HG02759 (cell line): ENCODE data around the gene PPFIA2.
"Not testable (repeated sequence)": the region's sequence is repeated elsewhere in the genome, so short reads cannot be mapped to it uniquely, and the experiment has no call there.

Experiments
- ATAC-seq: cut with Tn5 transposase; IDR thresholded peaks from one replicate; pipeline ENCODE4 v1.9.1; 2021; ENCODE audit warnings: mild to moderate bottlenecking, moderate library complexity; ENCODE audit not compliant: unreplicated experiment

PPFIA2 gene

DNA sequence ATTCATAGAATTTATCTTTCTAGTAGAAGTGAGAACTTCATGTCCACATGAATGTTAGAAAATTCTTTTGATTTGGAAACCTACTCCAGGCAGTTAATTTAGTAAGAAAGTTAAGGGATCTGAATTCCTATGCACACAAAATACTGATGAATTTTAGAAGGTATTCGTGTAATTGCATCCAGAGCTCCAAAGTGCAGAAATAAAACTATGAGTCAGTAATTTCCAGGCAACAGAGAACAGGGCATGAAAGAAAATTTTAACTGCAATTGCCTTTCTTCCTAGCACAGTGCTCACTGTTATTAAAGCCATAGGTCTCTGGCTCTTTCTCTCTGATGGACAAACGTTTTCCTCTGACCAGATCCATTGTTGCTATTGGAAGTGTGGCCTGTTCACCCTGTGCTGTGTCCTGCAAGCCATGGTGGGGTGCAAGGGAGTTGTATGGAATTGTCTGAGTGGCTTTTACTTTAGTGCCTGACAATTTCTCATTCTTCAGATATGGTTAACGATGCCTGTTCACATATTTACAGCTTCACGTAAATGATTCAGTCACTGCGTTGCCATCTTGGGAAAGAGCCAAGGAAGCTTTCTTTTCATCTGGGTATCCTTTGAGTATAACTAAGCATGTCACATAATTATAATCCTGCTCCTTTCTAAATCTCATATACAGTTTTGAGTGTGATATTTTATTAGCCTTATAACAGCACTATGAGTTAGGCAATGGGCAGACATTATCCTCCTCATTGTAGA lies 536.1 kb downstream of the PPFIA2 start:
- no peak for ATAC-seq

DNA sequence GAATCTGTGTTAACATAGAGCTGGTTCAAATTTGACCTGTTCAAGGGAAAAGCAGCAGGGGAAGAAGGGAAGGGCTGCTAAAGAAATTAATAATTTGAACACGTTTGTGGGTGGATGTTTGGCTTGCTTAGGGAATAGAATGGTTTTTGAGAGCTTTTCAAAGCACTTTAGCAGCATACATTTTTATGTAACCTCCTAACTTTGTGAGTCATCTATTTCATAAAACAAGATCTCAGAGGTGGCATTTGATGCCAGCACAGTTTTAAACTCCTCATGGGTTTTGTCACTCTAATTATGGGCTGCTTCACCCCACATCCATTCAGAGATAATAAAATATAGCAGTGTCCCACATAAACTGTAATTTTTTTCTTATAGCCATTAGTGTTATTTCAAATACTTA lies 537.5 kb downstream of the PPFIA2 start:
- no peak for ATAC-seq

GRCh38 chr12:81216739-81217138 lies 542.4 kb downstream of the PPFIA2 start:
- ATAC-seq: no peak

- ATAC-seq: no peak
These were observed 546.0 kb downstream of the PPFIA2 start for GRCh38 chr12:81212996-81213696.

DNA sequence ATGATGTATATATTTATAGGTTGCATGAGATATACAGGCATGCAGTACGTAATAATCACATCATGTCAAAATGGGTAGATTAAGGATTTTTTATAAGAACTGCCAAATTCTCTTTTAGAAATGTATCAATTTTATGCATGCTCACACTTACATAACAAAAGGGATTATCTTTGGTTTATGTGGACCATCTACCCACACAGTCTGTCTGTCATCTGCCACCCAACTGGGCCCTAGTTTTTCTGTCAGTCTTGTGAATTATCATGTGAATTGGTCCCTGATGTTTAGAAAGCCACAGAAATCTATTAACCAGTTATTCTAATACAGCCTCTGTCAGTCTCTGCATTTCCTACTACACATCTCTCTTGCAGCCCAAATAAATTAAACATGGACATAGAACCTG lies 547.8 kb downstream of the PPFIA2 start:
- no peak for ATAC-seq

- ATAC-seq: not testable (repeated sequence)
These were observed 549.4 kb downstream of the PPFIA2 start for GRCh38 chr12:81209772-81210225.

DNA sequence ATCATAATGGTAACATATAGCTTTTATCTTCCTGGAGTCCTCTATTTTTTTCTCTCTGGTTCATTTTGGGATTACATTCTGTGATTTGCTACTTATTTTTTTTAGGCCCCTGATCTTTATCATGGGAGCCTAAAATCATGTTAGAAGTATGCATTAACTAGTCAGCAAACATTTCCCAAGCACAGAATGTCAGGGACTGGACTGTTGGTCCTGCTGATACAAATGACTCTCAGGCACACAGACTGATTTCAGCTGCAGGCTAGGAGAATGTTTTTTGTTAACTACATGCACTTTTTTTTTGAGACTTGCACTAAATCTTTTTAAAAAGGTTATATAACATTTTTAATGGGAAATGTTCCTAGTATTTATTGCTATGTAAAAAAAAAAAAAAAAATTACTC lies 550.1 kb downstream of the PPFIA2 start:
- no peak for ATAC-seq

DNA sequence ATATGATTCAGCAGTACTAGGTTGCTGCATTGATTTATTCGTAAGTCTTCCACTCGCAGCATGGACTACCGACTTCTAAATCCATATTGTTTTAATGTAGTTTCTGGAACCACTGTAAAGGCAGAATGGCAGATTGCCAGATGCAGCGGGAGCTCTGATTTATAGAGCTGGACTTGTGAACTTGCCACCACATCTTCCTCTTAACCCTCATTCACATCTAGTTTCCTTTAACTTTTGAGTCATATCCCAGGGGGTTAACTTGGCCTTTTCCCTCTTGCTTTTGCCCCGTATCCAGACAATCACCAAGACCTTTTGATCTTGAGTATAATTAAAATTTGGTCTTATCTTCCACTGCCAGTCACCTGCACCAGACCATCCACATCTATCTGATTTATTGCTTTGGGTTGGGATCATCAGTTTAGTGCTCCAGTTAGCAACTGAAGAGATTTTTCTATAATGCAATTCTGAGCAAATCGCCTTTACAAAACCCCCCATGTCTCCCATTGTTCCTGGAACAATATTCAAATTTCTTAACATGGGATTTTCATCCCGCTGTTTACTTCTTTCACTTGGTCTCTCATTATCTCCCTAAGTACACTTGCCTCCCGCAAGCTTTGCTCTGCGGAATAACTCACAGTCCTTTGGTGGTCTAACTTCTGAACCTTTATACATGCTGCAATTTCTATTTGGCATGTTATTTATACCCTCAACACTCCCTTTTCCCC lies 550.8 kb downstream of the PPFIA2 start:
- no peak for ATAC-seq
